ENCODE data around the gene ENOX1.

DNA sequence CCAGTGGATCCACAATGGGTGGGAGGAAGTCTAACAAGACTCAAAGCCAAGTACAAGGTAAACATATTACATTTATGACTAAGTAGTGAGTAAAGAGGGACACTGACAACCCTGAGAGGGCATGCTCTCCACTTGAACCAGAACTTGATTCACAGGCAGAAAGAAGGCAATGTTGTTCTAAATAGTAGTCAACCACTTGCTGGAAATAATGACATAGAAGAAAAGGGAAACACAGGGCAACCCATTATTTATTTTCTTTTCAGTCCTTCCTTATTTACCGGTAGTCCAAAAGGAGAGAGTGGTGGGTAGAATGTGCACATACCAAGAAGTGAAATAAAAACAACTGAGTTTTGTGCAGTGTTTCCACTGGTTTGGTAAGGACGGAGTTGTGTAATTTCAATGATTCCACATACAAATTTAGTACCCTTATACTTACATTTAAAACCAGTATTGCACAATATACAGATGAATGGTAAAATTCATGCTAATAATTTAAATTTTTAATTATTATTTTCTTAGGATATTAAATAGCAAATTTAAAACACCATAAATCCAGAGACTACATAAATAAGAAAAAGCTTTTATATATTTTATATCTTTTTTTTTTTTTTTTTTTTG is 65.9 kb downstream of the ENOX1 start:
- TF ChIP-seq ZNF70 (CRISPR knock-in tag; IDR thresholded peaks at IDR 0.05) (no peak), ZFP3 (CRISPR knock-in tag; IDR thresholded peaks at IDR 0.05) (no peak), BACH2 (CRISPR knock-in tag; IDR thresholded peaks at IDR 0.05; ENCODE audit: borderline replicate concordance) (no peak), ZNF565 (CRISPR knock-in tag; conservative IDR thresholded peaks at IDR 0.05; ENCODE audit: low read depth) (no peak), ZC3H10 (CRISPR knock-in tag; IDR thresholded peaks at IDR 0.05) (no peak)
